Activated CD4-positive, alpha-beta T cell treated with anti-CD3 and anti-CD28 coated beads, Interleukin-2, amount 50 U/mL, for 48 hours (primary cell): ENCODE measurements around the gene CDK6.
"Not testable (repeated sequence)": the region's sequence is repeated elsewhere in the genome, so short reads cannot be mapped to it uniquely, and the experiment has no call there.

Experiments used
- DNase-seq, 2 experiments: peaks; one replicate each; pipeline ENCODE4 v3.0.0-alpha.2; 2020

The CDK6 gene

DNA sequence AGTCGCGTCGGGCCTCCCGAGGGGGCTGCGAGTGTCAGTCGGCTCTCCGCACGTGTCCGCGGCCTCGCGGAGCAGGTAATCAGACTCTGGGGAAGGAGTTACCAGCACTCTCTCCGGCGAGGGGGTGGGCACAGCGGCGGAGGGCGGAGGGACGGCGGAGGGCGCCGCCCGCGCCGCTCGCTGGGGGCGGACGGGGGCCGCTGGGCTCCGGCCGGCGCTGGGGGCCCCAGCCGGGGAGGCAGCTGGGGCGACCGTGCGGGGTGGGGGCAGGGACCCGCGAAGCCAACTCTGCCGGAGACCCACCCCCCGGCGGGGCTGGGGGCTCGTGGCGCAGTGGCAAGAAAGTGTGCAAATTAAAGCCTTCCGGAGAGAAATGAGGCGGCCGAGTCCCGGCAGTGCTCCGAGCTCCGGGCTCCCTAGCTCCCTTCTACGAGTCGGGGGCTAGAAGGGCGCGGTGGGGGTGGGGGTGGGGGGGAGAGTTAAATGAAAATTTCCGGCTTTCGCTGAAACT, at the start of gene CDK6:
TSS of gene CDK6 (minus strand) at position 85 of the 511 bp plus-strand sequence. CDS start 3,250 bp downstream, outside the sequence.
- DNase-seq, result peak; percentile 71 to 76

DNA sequence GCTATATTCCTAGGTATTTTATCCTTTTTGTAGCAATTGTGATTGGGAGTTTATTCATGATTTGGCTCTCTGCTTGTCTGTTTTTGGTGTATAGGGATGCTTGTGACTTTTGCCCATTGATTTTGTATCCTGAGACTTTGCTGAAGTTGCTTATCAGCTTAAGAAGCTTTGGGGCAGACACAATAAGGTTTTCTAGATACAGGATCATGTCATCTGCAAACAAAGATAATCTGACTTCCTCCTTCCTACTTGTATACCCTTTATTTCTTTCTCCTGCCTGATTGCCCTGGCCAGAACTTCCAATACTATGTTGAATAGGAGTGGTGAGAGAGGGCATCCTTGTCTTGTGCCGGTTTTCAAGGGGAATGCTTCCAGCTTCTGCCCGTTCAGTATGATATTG, 49.7 kb upstream of the CDK6 start:
- not testable (repeated sequence) for DNase-seq

- no peak for DNase-seq
These were observed 47.8 kb upstream of the CDK6 start for GRCh38 chr7:92884218-92884617.

- DNase-seq, result no peak
These were observed 46.4 kb upstream of the CDK6 start for GRCh38 chr7:92882760-92883159.

GRCh38 chr7:92881091-92881485, 44.7 kb upstream of the CDK6 start:
- DNase-seq, result no peak

GRCh38 chr7:92880212-92881090, 44.1 kb upstream of the CDK6 start:
- DNase-seq, result no peak

- DNase-seq, result no peak
These were observed 41.0 kb upstream of the CDK6 start for GRCh38 chr7:92877367-92877766.

DNA sequence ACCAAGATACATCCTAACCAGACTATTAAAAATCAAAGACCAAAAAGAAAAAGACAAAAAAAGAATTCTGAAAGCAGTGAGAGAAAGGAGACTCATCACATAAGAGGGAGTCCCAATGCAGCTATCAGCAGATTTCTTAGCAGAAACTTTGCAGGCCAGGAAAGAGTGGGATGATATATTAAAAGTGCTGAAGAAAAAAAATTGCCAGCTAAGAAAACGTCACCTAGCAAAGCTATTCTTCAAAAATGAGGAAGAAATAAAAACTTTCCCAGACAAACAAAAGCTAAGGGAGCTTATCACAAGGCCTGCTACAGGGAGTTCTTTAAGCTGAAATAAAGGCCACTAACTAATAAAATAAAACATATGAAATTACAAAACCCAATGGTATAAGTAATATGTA, 40.5 kb upstream of the CDK6 start:
- no peak for DNase-seq

- peak; percentile 30 to 44 for DNase-seq
These were observed 39.3 kb upstream of the CDK6 start for GRCh38 chr7:92875719-92876118.

GRCh38 chr7:92875173-92875572, 38.8 kb upstream of the CDK6 start:
- no peak for DNase-seq

GRCh38 chr7:92874567-92874966, 38.2 kb upstream of the CDK6 start:
- no peak for DNase-seq

- DNase-seq, result no peak
These were observed 37.4 kb upstream of the CDK6 start for GRCh38 chr7:92873776-92874175.

DNA sequence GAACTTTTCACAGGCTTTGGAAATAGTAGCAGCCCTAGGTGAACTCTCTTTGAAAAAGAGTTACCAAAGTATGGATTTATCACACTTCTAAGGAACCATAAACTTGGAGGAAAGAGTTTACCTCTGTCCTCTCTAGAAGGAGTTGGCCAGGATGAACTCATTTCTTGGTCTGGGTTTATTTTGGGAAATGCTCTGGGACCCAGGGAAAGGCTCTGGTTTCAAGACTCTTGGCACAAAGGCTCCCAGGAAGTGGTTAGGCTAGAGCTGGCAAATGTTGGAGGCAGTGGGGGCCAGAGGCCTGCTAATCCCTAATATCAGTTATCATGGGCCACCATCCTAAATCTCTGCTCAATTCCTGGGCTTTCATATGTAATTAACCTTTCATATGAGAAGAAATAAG, 36.3 kb upstream of the CDK6 start:
- no peak for DNase-seq

DNA sequence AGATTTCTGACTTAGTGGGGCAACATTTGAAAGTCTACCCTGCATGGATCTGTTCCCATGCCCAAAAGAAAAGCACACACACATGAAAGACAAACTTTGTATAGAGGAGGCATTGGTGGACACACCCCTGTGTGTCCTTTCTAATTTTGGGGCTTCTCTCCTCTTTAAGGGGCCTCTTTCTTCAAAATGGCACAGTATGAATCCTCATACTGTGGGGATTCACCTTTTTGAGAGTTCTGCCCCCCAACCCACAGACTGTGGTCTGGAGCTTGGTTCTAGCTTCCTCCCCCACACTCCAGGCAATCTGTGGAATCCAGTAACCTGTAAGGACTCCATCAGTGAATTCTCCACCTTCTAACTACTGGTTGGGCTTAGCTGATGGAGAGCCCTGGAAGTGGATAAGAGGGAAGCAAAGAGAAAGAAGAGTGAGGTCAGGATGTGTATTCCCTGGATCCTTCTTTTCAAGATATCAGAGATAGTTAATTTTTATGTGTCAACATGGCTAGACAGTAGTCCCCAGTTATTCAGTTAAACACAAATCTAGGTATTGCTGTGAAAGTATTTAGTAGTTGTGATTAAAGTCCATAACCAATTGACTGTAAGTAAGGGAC, 32.4 kb upstream of the CDK6 start:
- DNase-seq, result no peak

- DNase-seq, result not testable (repeated sequence)
These were observed 27.8 kb upstream of the CDK6 start for GRCh38 chr7:92864169-92864568.

DNA sequence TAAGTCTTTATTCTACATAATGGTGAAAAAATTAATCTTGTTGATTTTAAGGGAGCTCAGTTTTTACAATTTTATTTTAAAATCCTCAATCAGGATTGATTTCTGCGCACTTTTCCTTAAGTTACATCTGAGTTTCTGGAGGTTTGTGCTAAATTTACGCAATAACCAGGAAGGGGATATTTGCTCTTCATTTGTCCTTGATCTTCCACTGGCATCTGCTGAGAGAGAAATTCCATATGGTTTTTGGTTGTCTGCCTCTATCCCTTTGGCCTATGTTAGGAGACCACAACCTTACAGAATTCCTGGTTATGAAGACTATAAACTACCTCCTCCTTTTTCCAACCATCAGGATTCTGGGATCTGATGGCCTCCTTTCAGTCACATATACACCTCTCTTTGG, 20.1 kb upstream of the CDK6 start:
- DNase-seq, result no peak

DNA sequence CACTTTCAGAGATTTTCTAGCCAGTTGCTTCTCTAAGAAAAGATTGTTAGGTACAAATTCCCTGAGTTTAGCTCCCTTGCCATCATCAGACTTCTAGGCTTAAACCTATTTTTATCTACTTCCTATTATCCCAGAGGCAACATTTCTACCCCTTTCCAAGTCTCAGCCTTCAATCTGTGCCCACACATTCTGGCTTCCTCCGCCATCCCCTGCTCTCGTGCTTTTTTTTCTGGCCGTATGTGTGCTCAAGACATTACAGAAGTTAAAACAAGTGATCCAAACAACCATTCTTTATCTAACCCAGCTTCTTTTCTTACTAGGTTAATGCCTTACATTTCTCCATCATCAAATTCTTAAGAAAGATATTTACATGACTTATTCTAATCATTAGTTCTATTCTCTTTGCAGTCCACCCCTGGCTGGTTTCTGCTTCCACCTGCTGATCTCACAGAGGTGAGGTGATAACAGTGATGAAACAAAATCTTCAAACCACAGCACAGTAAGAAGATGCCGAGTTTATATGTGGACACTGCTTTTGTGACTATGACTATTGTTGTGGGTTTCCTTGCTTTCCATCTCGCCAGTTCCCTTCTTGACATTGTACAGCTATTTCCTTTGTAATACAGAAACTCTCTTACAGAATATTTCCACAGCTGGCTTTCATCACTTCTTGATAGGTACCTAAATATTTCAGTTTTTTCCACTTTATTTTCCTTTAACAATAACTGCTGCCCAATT, 18.3 kb upstream of the CDK6 start:
- DNase-seq, result peak in 1 of 2 experiments; percentile 24

GRCh38 chr7:92851732-92852131, 15.4 kb upstream of the CDK6 start:
- DNase-seq, result no peak

DNA sequence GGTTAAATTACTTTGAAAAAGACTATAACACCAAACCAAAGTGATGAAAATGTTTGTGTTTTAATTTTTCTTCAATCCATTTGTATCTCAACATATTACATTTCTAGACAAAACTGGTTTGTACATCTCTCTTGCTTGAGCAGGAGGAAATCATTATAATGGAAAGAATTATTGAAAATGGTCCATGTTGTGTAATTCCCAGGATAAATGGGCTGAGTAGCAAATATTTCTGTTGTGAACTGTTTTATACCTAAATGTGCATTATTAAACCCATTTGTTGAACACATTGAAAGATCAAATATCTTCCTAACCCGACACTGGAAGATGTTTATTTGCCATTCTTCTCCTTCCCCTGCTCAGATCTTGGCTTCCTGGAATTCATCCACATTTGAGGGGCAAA, 14.1 kb upstream of the CDK6 start:
- DNase-seq, result no peak

- no peak for DNase-seq
These were observed 12.9 kb upstream of the CDK6 start for GRCh38 chr7:92849322-92849721.

DNA sequence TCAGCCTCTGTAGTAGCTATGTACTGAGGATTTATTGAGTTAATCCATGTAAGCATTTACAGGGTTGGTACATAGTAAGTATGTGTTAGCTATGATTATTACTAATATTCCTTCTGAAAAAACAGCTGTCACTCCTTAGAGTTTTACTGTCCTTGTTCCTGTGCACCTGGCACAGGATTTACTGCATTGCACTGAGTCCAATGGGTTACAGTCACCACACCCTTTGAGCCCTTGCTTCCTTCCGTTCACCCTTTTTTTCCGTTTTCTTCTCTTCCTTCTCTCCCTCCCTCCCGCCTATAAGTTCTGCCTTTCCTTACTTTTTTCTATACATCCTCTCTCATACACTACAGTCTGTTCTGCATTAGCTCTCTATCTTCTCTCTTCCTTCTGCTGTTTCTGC, 12.5 kb upstream of the CDK6 start:
- no peak for DNase-seq

DNA sequence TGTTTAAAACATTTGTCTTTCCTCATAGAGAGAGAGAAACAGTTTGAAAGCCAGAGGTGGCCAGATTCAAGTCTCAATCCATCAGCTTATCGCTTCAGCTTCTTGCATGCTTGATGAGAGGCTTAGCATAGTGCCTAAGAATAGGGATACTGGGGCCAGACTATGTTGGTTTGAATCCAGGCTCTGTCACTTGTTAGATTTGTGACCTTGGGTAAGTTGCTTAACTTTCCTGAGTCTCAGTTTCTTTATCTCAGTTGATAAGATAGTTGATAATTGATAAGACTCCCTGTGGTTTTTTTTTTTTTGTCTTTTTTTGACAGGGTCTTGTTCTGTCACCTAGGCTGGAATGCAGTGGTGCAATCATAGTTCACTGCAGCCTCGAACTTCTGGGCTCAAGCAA, 12.1 kb upstream of the CDK6 start:
- no peak for DNase-seq

DNA sequence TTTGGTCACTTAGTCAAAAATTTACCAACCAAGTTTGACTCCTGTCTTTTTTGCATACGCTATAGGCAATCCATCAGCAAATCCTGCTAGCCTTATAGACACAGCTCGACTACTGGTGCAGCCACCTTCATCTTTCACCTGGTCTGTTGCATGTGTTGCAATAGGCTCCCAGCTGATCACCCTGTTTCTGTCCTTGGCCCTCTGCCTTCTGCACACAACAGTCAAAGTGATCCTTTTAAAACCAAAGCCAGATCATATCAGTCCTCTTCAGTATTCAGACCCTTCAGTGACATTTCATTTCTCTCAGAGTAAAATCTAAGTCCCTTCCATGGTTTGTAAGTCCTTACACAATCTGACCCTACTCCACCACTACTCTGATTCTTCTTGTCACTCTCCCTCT, 10.9 kb upstream of the CDK6 start:
- DNase-seq, result no peak

GRCh38 chr7:92845736-92846135, 9.4 kb upstream of the CDK6 start:
- no peak for DNase-seq
